ENCODE data around the gene PBX1. TPM values are rescaled to one million over a fixed set of nuclear protein-coding genes. Genes with fewer than 3 reads are reported as not detected.

PBX1 gene
- total and polyA plus RNA-seq, 2 experiments from 2014 or later = 40.0 to 104 TPM

DNA sequence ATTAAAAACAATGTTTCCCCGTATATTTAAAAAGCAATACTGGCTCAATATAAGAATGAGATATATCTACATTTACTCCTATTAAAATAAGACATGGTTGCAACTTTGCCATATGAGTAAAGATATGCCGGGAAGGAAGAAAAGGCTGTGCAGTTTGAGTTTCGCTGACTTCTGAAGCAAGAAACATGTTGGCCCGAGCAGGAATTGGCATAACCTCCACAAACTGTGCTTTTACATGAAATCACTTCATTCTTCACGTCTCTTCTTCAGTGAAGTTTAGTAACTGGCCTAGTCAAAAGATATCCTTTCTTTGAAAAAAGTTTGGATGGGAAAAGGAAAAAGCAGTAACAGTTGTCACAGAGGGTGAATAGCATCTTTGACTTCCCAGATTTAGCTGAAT, 342.0 kb downstream of the PBX1 start:
- Mint-ChIP-seq H3K27ac (no peak overlapping the region), H3K4me3 (no peak overlapping the region), H3K4me1 (peaks cover 10% of the 10 kb centered on the region), H3K27me3 (ENCODE audit: insufficient read depth, low read depth, poor library complexity) (no peaks in the 10 kb centered on the region), H3K9me3 (peaks cover 5% of the 10 kb centered on the region; the same call in 1 of the 3 replicates), H3K36me3 (ENCODE audit: low read depth) (no peaks in the 10 kb centered on the region)
- H3K4me2 ChIP-seq = no peak overlapping the region
- peaks cover 9% of the 10 kb centered on the region; the same call in 1 of the 2 replicates for H3K4me1 ChIP-seq (ENCODE audit: insufficient read depth)
- H3K27ac ChIP-seq (ENCODE audit: low read depth) = no peak overlapping the region
- TF ChIP-seq EZH2phosphoT487 (IDR thresholded peaks at IDR 0.05; ENCODE audit: unreplicated experiment) = no peak
- no peak for TF ChIP-seq JUNB (IDR thresholded peaks at IDR 0.05; ENCODE audit: unreplicated experiment)
- TF ChIP-seq ETS1 (IDR thresholded peaks at IDR 0.05) = no peak
- no peak for TF ChIP-seq EZH2 (IDR thresholded peaks at IDR 0.05; ENCODE audit: low read depth, unreplicated experiment)
- TF ChIP-seq, protein P1, sequence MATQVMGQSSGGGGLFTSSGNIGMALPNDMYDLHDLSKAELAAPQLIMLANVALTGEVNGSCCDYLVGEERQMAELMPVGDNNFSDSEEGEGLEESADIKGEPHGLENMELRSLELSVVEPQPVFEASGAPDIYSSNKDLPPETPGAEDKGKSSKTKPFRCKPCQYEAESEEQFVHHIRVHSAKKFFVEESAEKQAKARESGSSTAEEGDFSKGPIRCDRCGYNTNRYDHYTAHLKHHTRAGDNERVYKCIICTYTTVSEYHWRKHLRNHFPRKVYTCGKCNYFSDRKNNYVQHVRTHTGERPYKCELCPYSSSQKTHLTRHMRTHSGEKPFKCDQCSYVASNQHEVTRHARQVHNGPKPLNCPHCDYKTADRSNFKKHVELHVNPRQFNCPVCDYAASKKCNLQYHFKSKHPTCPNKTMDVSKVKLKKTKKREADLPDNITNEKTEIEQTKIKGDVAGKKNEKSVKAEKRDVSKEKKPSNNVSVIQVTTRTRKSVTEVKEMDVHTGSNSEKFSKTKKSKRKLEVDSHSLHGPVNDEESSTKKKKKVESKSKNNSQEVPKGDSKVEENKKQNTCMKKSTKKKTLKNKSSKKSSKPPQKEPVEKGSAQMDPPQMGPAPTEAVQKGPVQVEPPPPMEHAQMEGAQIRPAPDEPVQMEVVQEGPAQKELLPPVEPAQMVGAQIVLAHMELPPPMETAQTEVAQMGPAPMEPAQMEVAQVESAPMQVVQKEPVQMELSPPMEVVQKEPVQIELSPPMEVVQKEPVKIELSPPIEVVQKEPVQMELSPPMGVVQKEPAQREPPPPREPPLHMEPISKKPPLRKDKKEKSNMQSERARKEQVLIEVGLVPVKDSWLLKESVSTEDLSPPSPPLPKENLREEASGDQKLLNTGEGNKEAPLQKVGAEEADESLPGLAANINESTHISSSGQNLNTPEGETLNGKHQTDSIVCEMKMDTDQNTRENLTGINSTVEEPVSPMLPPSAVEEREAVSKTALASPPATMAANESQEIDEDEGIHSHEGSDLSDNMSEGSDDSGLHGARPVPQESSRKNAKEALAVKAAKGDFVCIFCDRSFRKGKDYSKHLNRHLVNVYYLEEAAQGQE (IDR thresholded peaks at IDR 0.05; ENCODE audit: unreplicated experiment) = no peak
- no peak for TF ChIP-seq ZNF114 (CRISPR knock-in tag; IDR thresholded peaks at IDR 0.05)
- TF ChIP-seq, protein P2, sequence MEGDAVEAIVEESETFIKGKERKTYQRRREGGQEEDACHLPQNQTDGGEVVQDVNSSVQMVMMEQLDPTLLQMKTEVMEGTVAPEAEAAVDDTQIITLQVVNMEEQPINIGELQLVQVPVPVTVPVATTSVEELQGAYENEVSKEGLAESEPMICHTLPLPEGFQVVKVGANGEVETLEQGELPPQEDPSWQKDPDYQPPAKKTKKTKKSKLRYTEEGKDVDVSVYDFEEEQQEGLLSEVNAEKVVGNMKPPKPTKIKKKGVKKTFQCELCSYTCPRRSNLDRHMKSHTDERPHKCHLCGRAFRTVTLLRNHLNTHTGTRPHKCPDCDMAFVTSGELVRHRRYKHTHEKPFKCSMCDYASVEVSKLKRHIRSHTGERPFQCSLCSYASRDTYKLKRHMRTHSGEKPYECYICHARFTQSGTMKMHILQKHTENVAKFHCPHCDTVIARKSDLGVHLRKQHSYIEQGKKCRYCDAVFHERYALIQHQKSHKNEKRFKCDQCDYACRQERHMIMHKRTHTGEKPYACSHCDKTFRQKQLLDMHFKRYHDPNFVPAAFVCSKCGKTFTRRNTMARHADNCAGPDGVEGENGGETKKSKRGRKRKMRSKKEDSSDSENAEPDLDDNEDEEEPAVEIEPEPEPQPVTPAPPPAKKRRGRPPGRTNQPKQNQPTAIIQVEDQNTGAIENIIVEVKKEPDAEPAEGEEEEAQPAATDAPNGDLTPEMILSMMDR (conservative IDR thresholded peaks at IDR 0.05; ENCODE audit: low read depth in 2 of 2) = no peak
- no peak for TF ChIP-seq POLR2AphosphoS5 (IDR thresholded peaks at IDR 0.05; ENCODE audit: low read depth)
- no peak for TF ChIP-seq CREB1 (CRISPR knock-in tag; IDR thresholded peaks at IDR 0.05; ENCODE audit: low read depth)
- no peak for TF ChIP-seq ZNF331 (CRISPR knock-in tag; IDR thresholded peaks at IDR 0.05; ENCODE audit: low read depth)
- TF ChIP-seq NANOG (IDR thresholded peaks at IDR 0.05; ENCODE audit: borderline replicate concordance) = no peak
- TF ChIP-seq STAT1 (IDR thresholded peaks at IDR 0.05; ENCODE audit: unreplicated experiment) = no peak
- TF ChIP-seq, protein P3, sequence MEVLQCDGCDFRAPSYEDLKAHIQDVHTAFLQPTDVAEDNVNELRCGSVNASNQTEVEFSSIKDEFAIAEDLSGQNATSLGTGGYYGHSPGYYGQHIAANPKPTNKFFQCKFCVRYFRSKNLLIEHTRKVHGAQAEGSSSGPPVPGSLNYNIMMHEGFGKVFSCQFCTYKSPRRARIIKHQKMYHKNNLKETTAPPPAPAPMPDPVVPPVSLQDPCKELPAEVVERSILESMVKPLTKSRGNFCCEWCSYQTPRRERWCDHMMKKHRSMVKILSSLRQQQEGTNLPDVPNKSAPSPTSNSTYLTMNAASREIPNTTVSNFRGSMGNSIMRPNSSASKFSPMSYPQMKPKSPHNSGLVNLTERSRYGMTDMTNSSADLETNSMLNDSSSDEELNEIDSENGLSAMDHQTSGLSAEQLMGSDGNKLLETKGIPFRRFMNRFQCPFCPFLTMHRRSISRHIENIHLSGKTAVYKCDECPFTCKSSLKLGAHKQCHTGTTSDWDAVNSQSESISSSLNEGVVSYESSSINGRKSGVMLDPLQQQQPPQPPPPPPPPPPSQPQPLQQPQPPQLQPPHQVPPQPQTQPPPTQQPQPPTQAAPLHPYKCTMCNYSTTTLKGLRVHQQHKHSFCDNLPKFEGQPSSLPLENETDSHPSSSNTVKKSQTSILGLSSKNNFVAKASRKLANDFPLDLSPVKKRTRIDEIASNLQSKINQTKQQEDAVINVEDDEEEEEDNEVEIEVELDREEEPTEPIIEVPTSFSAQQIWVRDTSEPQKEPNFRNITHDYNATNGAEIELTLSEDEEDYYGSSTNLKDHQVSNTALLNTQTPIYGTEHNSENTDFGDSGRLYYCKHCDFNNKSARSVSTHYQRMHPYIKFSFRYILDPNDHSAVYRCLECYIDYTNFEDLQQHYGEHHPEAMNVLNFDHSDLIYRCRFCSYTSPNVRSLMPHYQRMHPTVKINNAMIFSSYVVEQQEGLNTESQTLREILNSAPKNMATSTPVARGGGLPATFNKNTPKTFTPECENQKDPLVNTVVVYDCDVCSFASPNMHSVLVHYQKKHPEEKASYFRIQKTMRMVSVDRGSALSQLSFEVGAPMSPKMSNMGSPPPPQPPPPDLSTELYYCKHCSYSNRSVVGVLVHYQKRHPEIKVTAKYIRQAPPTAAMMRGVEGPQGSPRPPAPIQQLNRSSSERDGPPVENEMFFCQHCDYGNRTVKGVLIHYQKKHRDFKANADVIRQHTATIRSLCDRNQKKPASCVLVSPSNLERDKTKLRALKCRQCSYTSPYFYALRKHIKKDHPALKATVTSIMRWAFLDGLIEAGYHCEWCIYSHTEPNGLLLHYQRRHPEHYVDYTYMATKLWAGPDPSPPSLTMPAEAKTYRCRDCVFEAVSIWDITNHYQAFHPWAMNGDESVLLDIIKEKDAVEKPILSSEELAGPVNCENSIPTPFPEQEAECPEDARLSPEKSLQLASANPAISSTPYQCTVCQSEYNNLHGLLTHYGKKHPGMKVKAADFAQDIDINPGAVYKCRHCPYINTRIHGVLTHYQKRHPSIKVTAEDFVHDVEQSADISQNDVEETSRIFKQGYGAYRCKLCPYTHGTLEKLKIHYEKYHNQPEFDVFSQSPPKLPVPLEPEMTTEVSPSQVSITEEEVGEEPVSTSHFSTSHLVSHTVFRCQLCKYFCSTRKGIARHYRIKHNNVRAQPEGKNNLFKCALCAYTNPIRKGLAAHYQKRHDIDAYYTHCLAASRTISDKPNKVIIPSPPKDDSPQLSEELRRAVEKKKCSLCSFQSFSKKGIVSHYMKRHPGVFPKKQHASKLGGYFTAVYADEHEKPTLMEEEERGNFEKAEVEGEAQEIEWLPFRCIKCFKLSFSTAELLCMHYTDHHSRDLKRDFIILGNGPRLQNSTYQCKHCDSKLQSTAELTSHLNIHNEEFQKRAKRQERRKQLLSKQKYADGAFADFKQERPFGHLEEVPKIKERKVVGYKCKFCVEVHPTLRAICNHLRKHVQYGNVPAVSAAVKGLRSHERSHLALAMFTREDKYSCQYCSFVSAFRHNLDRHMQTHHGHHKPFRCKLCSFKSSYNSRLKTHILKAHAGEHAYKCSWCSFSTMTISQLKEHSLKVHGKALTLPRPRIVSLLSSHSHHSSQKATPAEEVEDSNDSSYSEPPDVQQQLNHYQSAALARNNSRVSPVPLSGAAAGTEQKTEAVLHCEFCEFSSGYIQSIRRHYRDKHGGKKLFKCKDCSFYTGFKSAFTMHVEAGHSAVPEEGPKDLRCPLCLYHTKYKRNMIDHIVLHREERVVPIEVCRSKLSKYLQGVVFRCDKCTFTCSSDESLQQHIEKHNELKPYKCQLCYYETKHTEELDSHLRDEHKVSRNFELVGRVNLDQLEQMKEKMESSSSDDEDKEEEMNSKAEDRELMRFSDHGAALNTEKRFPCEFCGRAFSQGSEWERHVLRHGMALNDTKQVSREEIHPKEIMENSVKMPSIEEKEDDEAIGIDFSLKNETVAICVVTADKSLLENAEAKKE (CRISPR knock-in tag; IDR thresholded peaks at IDR 0.05) = no peak
- peaks cover 4% of the 10 kb centered on the region; the same call in 1 of the 2 replicates for H3K9me2 ChIP-seq (ENCODE audit: insufficient read depth)
- no peaks in the 10 kb centered on the region for H3K36me3 ChIP-seq (ENCODE audit: insufficient read depth)
- no peaks in the 10 kb centered on the region for H4K20me1 ChIP-seq (replicated peaks; ENCODE audit: insufficient read depth)
- no peak overlapping the region for H3K4me3 ChIP-seq
- no peaks in the 10 kb centered on the region for H3F3A ChIP-seq (replicated peaks; ENCODE audit: low read depth)
- H3K27me3 ChIP-seq (ENCODE audit: insufficient read depth) = no peaks in the 10 kb centered on the region
- no peak overlapping the region for H2AFZ ChIP-seq
- no peaks in the 10 kb centered on the region for H3K79me2 ChIP-seq (replicated peaks; ENCODE audit: insufficient read depth)
- DNase-seq (ENCODE audit: low spot score) (no peak), ATAC-seq (no peak)

All from GM23338 (cell line).